HL-60 (cell line): Measurements from ENCODE around the gene LRRC4C.

Source experiments
- DNase-seq, 2 experiments: peaks; one replicate each; pipeline ENCODE4 v3.0.0-alpha.2; 2010 to 2020; ENCODE audit warnings: low read depth in 1 of 2, low spot score in 1 of 2
- H3K27ac ChIP-seq: fragments of 250-450 bp; sonication (Bioruptor Pico); replicated peaks from 2 replicates; pipeline ENCODE4 v1.5.1; 2020; ENCODE audit warnings: mild to moderate bottlenecking, moderate library complexity
- H3K27me3 ChIP-seq: fragments of 250-450 bp; sonication (Bioruptor Pico); 2 replicates; pipeline ENCODE4 v1.5.1; 2021; ENCODE audit warnings: mild to moderate bottlenecking, moderate library complexity; ENCODE audit not compliant: insufficient read depth, poor library complexity, severe bottlenecking
- H3K4me3 ChIP-seq: replicated peaks from 2 replicates; pipeline ENCODE4 v1.5.1; 2011; ENCODE audit warnings: mild to moderate bottlenecking, control low read depth, low read length; ENCODE audit not compliant: insufficient read depth
- GABPA ChIP-seq: IDR thresholded peaks from 2 replicates; pipeline ENCODE4 v1.6.1; 2012; ENCODE audit warnings: low read depth
- POLR2AphosphoS5 ChIP-seq: IDR thresholded peaks from 2 replicates; pipeline ENCODE4 v1.6.1; 2012; ENCODE audit warnings: low read depth
- SPI1 ChIP-seq: IDR thresholded peaks from 2 replicates; pipeline ENCODE4 v1.6.1; 2012; ENCODE audit warnings: low read depth, mild to moderate bottlenecking, borderline replicate concordance
- TF ChIP-seq, protein P1 (sequence below): IDR thresholded peaks from one replicate; pipeline ENCODE4 v1.5.1; 2011; ENCODE audit warnings: low read length, control low read depth, inconsistent platforms; ENCODE audit not compliant: insufficient read depth
- TF ChIP-seq, protein P2 (sequence below): IDR thresholded peaks from 2 replicates; pipeline ENCODE4 v1.6.1; 2012; ENCODE audit warnings: low read depth; ENCODE audit not compliant: insufficient replicate concordance

The LRRC4C gene

DNA sequence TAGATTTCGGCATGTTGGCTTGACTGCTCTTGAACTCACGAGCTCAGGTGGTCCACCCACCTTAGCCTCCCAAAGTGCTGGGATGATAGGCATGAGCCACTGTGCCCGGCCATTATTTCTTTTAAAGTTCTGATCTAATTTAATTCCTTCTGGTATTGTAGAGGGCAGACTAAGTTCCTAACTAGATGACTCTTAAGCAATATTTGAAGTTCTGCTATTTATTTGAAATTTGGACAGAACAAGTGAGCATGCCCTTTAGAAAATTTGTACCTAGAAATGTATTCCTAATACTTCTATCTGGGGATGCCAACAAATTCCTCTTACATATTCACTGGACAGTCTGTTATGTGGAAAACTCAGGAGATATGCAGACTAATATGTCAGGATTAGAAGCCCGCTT is 746.4 kb downstream of the LRRC4C start:
- DNase-seq, result no peak
- TF ChIP-seq, protein P1, sequence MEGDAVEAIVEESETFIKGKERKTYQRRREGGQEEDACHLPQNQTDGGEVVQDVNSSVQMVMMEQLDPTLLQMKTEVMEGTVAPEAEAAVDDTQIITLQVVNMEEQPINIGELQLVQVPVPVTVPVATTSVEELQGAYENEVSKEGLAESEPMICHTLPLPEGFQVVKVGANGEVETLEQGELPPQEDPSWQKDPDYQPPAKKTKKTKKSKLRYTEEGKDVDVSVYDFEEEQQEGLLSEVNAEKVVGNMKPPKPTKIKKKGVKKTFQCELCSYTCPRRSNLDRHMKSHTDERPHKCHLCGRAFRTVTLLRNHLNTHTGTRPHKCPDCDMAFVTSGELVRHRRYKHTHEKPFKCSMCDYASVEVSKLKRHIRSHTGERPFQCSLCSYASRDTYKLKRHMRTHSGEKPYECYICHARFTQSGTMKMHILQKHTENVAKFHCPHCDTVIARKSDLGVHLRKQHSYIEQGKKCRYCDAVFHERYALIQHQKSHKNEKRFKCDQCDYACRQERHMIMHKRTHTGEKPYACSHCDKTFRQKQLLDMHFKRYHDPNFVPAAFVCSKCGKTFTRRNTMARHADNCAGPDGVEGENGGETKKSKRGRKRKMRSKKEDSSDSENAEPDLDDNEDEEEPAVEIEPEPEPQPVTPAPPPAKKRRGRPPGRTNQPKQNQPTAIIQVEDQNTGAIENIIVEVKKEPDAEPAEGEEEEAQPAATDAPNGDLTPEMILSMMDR, result no peak
- TF ChIP-seq, protein P2, sequence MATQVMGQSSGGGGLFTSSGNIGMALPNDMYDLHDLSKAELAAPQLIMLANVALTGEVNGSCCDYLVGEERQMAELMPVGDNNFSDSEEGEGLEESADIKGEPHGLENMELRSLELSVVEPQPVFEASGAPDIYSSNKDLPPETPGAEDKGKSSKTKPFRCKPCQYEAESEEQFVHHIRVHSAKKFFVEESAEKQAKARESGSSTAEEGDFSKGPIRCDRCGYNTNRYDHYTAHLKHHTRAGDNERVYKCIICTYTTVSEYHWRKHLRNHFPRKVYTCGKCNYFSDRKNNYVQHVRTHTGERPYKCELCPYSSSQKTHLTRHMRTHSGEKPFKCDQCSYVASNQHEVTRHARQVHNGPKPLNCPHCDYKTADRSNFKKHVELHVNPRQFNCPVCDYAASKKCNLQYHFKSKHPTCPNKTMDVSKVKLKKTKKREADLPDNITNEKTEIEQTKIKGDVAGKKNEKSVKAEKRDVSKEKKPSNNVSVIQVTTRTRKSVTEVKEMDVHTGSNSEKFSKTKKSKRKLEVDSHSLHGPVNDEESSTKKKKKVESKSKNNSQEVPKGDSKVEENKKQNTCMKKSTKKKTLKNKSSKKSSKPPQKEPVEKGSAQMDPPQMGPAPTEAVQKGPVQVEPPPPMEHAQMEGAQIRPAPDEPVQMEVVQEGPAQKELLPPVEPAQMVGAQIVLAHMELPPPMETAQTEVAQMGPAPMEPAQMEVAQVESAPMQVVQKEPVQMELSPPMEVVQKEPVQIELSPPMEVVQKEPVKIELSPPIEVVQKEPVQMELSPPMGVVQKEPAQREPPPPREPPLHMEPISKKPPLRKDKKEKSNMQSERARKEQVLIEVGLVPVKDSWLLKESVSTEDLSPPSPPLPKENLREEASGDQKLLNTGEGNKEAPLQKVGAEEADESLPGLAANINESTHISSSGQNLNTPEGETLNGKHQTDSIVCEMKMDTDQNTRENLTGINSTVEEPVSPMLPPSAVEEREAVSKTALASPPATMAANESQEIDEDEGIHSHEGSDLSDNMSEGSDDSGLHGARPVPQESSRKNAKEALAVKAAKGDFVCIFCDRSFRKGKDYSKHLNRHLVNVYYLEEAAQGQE, result no peak
- TF ChIP-seq GABPA (no peak), SPI1 (no peak), POLR2AphosphoS5 (no peak)
- Histone ChIP-seq H3K4me3 (no peak overlapping the region), H3K27ac (no peak overlapping the region), H3K27me3 (no peaks in the 10 kb centered on the region)

DNA sequence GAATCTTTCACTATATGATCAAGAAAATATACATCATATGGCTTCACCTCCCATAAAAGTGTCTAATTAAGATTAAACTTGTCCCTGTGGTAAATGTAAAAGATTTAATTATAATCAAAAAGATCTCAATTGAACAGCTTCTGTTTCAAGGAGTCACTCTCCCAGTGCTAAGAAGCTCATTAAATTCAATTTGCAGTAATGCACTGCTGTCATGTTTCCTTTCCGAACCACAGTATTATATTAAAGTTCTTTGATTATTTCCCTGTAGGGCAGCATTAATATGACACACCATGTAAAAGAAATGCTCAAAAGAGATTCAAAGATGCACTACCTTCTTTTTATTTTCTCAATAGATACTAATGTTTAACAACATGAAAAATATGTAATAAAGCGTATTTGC is 758.4 kb downstream of the LRRC4C start:
- Histone ChIP-seq H3K27ac (no peak overlapping the region), H3K4me3 (no peak overlapping the region), H3K27me3 (no peaks in the 10 kb centered on the region)
- no peak for DNase-seq
- TF ChIP-seq SPI1 (no peak), GABPA (no peak), POLR2AphosphoS5 (no peak)
- TF ChIP-seq, protein P1, result no peak
- TF ChIP-seq, protein P2, result no peak

DNA sequence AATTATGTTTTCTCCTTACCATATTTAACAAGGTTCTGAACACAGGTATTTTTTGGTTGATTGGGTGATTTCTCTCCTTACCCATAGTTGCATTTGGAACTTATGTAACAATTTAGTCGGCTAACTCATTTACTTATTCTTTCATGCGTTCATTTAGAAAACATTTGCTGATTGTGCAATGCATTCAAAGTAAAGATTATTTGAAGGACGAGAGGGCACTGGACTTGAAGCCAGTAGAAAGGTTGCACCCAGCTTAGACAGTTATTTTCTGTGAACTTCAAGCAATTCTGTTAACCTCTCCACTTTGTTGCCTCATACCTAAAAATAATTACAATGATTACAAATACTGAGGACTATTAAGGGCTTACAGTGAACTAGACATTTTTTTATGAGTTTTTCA is 769.6 kb downstream of the LRRC4C start:
- H3K4me3 ChIP-seq, result no peak overlapping the region
- no peak for DNase-seq
- no peak overlapping the region for H3K27ac ChIP-seq
- H3K27me3 ChIP-seq, result no peaks in the 10 kb centered on the region
- TF ChIP-seq, protein P1, result no peak
- TF ChIP-seq, protein P2, result no peak
- no peak for TF ChIP-seq SPI1
- no peak for TF ChIP-seq GABPA
- TF ChIP-seq POLR2AphosphoS5, result no peak
